Ovary (tissue), 9 donors: ENCODE measurements around the gene KIF4A. TPM values are rescaled to one million over a fixed set of nuclear protein-coding genes. Genes with fewer than 3 reads are reported as not detected.

Source experiments
- DNase-seq, 5 donors: peaks; one replicate each; pipeline ENCODE4 v3.0.0-alpha.2; 2019 to 2020
- H3K27ac ChIP-seq, 2 donors: fragments of 200-600 bp; one replicate each; pipeline versions ENCODE4 v1.5.1 to v1.8.0; 2019 to 2022
- H3K27me3 ChIP-seq: fragments of 200-600 bp; one replicate; pipeline ENCODE4 v1.8.0; 2022
- H3K36me3 ChIP-seq: fragments of 200-600 bp; sonication (generic); one replicate; pipeline ENCODE4 v1.5.1; 2019
- H3K4me1 ChIP-seq: one replicate; pipeline ENCODE4 v1.8.1; 2013; ENCODE audit warnings: mild to moderate bottlenecking, moderate library complexity; ENCODE audit not compliant: insufficient read depth
- H3K4me3 ChIP-seq: fragments of 200-600 bp; sonication (generic); one replicate; pipeline ENCODE4 v1.5.1; 2017
- H3K9me3 ChIP-seq, 2 donors: fragments of 200-600 bp in 1 of 2; sonication (generic) in 1 of 2; one replicate each; pipeline versions ENCODE4 v1.5.1 to v1.8.1; 2013 to 2019; ENCODE audit warnings: mild to moderate bottlenecking in 1 of 2, moderate library complexity in 1 of 2
- CTCF ChIP-seq, 3 donors: fragments of 450-650 bp in 2 of 3; fragments of 200-600 bp in 1 of 3; IDR thresholded peaks; one replicate each; pipeline versions ENCODE4 v1.5.1 to v1.8.0; 2016 to 2022; ENCODE audit warnings: antibody characterized with exemption in 3 of 3, mild to moderate bottlenecking in 1 of 3
- EP300 ChIP-seq: sonication (generic); formaldehyde crosslinking; IDR thresholded peaks from one replicate; pipeline ENCODE4 v1.6.1; 2017; ENCODE audit warnings: antibody characterized with exemption
- POLR2A ChIP-seq: fragments of 450-650 bp; IDR thresholded peaks from one replicate; pipeline ENCODE4 v1.6.1; 2017; ENCODE audit warnings: antibody characterized with exemption, mild to moderate bottlenecking, moderate library complexity
- WGBS, 3 donors: extraction: QIAGEN DNeasy Blood & Tissue Kit in 1 of 3; methylation state at CpG; one replicate each; pipeline versions ENCODE4 v1.1.5 to v1.1.7; 2013 to 2017; 5-methylcytosine and 5-hydroxymethylcytosine counted together
- intact Hi-C, 4 donors: fragments of 100-400 bp; cut with DNase I; formaldehyde crosslinking; loops; one replicate each; pipeline versions ENCODE4 v1.11.0 to v1.15.1; 2022 to 2023
- polyA plus RNA-seq, 2 donors: library from polyadenylated mRNA; stranded (reverse); fragments of 200-250 nt in 1 of 2; fragments of 350-450 nt in 1 of 2; fragmentation: Illumina TruSeq in 1 of 2; extraction: RNeasy Lipid Tissue Mini Kit (QIAGEN cat#74804) in 1 of 2; gene quantifications; one replicate each; pipeline ENCODE4 v1.2.3, GENCODE V29; 2013 to 2014
- total RNA-seq, 7 donors: library from RNA; depleted of rRNA in 2 of 7; stranded (reverse); fragments of >200 nt in 2 of 7; fragmentation: NEBNext Ultra II Directional in 3 of 7; extraction: Animal tissue kit (Norgen Biotek cat#: 25700) in 3 of 7; gene quantifications; one replicate each; pipeline versions ENCODE4 v1.1.0 to v1.2.4, GENCODE V29; 2016 to 2023
- donor health status: DM: no; HTN: no; CAD: no; lungs with moderate emphysema.
- donor health status: DM: no; HTN: no; CAD: no.
- donor health status: Bipolar disorder and iron deficiency.
- donor health status: DM: yes; HTN: yes; CAD: no.
- donor health status: DM: no; HTN: no; CAD: no.
- donor health status: DM: yes; HTN: yes; CAD: no.

Gene KIF4A
- total and polyA plus RNA-seq, 9 donors, result 0.10 to 0.90 (median 0.23) TPM

DNA sequence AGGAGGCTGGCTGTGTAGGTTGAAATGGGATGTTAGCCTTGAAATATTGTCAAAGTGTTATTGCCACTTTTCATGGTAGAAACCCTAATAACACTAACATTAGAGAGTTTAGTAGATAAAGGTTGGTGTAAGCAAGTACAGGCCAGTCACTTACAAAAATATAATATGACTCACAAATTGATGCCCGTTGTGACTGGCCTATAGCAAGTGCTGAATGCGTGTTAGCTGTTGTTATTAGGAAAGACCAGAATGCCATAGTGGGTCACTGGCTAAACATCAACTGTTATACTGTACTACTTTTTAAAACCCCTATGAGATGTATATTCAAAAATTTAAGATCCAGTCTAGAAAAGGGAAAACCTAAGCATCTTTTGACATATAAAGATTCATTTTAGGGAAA is 112.8 kb downstream of the KIF4A start:
- H3K27ac ChIP-seq, result no peak overlapping the region
- TF ChIP-seq CTCF (IDR thresholded peaks at IDR 0.05) (no peak), EP300 (no peak), POLR2A (no peak)
- H3K4me1 ChIP-seq, result no peaks in the 10 kb centered on the region
- no peak overlapping the region for H3K4me3 ChIP-seq
- intact Hi-C loops, result no loop called here
- no peaks in the 10 kb centered on the region for H3K36me3 ChIP-seq
- no peaks in the 10 kb centered on the region for H3K27me3 ChIP-seq
- no peaks in the 10 kb centered on the region for H3K9me3 ChIP-seq
- no peak for DNase-seq
- WGBS, 3 donors, result 72 to 73% (median 73%) methylated on average over 2 of the region's 2 CpGs

- intact Hi-C loops, result no loop called here
- Histone ChIP-seq H3K9me3 (no peaks in the 10 kb centered on the region), H3K4me1 (no peaks in the 10 kb centered on the region), H3K27me3 (no peaks in the 10 kb centered on the region), H3K4me3 (no peak overlapping the region), H3K27ac (no peak overlapping the region), H3K36me3 (no peaks in the 10 kb centered on the region)
- WGBS, 3 donors, result 83 to 90% (median 84%) methylated on average over 1 of the region's 1 CpG
- TF ChIP-seq CTCF (IDR thresholded peaks at IDR 0.05), result no peak
- TF ChIP-seq POLR2A, result no peak
- TF ChIP-seq EP300, result no peak
- DNase-seq, result no peak
Observed at GRCh38 chrX:70405003-70405402, 115.1 kb downstream of the KIF4A start.

- Histone ChIP-seq H3K36me3 (no peaks in the 10 kb centered on the region), H3K27me3 (no peaks in the 10 kb centered on the region), H3K9me3 (no peaks in the 10 kb centered on the region), H3K4me3 (no peak overlapping the region), H3K4me1 (no peaks in the 10 kb centered on the region), H3K27ac (no peak overlapping the region)
- intact Hi-C loops, result no loop called here
- DNase-seq, result no peak
- WGBS, 3 donors, result 69 to 84% (median 82%) methylated on average over 2 of the region's 2 CpGs
- no peak for TF ChIP-seq POLR2A
- no peak for TF ChIP-seq EP300
- TF ChIP-seq CTCF (IDR thresholded peaks at IDR 0.05), result no peak
Observed at GRCh38 chrX:70410921-70411320, 121.0 kb downstream of the KIF4A start.

GRCh38 chrX:70411475-70411874 is 121.6 kb downstream of the KIF4A start:
- TF ChIP-seq EP300 (no peak), POLR2A (no peak), CTCF (IDR thresholded peaks at IDR 0.05) (no peak)
- no peaks in the 10 kb centered on the region for H3K27me3 ChIP-seq
- H3K4me3 ChIP-seq, result no peak overlapping the region
- no peaks in the 10 kb centered on the region for H3K4me1 ChIP-seq
- intact Hi-C loops, result no loop called here
- H3K9me3 ChIP-seq, result no peaks in the 10 kb centered on the region
- 60 to 72% (median 72%) methylated on average over 3 of the region's 3 CpGs for WGBS, 3 donors
- H3K27ac ChIP-seq, result no peak overlapping the region
- H3K36me3 ChIP-seq, result no peaks in the 10 kb centered on the region
- DNase-seq, result no peak

DNA sequence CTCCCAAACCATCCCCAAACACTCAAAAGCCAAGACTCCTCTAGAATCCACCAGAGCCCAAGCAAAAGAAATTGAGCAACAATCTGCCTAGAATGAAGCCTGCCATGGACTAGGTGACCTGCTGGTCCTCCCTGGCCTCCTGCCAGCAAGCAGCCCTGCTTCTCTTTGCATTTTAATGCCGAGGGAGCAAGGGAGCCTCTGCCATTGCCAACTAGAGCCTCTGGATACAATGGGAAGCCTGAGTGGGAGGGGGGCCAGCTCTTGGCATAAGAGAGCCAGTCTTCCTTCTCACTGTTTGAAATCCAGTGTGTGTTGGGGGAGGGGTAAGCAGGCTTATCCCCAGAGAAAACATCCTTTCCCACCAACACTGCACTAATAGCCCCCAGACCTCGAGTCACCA is 131.7 kb downstream of the KIF4A start:
- H3K27me3 ChIP-seq, result no peaks in the 10 kb centered on the region
- no peak overlapping the region for H3K27ac ChIP-seq
- intact Hi-C loops, result no loop called here
- no peak overlapping the region for H3K4me3 ChIP-seq
- no peaks in the 10 kb centered on the region for H3K36me3 ChIP-seq
- 32 to 49% (median 35%) methylated on average over 2 of the region's 2 CpGs for WGBS, 3 donors
- no peaks in the 10 kb centered on the region for H3K9me3 ChIP-seq
- TF ChIP-seq EP300 (no peak), POLR2A (no peak), CTCF (IDR thresholded peaks at IDR 0.05) (no peak)
- no peak for DNase-seq
- H3K4me1 ChIP-seq, result no peaks in the 10 kb centered on the region
